KG1 (cell line): ENCODE measurements around the gene DNAH6.
"Not testable (repeated sequence)": the region's sequence is repeated elsewhere in the genome, so short reads cannot be mapped to it uniquely, and the experiment has no call there.

Experiments used
- DNase-seq: peaks from one replicate; lab custom pipeline; 2025; lab: John Stamatoyannopoulos, UW

DNAH6 gene, protein sequence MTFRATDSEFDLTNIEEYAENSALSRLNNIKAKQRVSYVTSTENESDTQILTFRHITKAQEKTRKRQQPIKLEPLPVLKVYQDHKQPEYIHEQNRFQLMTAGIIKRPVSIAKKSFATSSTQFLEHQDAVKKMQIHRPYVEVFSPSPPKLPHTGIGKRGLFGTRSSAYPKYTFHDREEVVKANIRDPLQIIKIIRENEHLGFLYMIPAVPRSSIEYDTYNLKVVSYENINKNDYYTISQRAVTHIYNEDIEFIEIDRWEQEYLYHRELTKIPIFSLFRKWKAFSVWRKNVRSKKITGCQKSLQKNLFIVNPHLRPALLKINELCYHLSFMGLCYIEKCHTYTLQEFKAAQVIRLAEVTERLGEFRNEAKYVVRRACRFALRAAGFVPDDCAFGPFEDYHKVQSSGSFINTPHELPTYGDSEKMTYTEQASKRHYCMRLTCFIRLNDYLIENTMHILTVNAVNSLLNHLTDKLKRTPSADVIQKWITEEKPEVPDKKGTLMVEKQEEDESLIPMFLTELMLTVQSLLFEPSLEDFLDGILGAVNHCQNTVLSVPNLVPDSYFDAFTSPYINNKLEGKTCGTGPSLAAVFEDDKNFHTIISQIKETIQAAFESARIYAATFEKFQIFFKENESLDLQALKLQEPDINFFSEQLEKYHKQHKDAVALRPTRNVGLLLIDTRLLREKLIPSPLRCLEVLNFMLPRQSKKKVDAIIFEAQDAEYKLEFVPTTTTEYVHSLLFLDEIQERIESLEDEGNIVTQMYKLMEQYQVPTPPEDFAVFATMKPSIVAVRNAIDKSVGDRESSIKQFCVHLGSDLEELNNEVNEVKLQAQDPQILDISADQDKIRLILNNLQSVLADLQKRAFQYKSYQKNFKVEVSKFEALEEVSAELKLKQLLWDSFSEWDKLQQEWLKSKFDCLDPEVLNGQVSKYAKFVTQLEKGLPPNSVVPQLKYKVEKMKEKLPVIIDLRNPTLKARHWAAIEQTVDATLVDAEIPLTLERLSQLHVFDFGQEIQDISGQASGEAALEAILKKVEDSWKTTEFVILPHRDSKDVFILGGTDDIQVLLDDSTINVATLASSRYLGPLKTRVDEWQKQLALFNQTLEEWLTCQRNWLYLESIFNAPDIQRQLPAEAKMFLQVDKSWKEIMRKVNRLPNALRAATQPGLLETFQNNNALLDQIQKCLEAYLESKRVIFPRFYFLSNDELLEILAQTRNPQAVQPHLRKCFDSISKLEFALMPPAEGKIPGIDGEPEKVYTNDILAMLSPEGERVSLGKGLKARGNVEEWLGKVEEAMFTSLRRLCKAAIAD (N-terminal part only)

DNA sequence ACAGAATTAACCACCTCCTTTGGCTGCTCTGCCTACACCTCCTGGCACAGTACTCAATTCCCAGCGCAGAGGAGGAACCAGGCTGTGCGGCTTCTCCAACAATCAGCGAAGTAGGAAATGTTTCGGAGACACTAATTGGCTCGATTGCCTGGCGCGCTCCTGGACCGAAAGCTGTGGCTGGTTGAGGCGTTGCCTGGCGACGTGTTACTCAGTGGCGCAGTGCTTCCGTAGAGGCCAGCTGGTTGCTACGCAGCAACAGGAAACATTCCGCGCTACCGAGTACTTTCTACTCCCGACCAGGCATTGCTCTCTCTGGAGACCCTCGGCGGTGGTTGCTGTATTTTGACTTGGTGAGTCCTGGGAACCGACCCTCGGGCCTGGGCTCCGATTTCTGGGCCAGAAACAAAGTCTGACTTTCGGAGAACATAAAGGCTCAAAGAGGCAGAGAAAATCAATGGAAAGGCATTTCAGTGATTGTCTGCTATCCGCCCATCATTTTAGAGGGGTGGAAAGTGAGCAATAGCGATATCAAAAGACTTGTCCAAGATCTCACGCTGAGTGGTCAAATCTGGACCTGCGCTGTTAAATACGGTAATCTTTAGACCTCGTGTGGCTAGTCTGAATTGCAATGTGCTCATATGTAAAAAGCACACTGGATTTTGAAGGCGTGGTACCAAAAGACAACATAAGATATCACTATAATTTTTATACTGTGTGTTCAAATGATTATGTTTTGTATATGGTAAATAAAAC is at the start of gene DNAH6:
TSS of gene DNAH6 (plus strand) at position 265 of the 753 bp plus-strand sequence. CDS start 1,329 bp downstream, outside the sequence.
- peak; percentile 18 for DNase-seq

DNA sequence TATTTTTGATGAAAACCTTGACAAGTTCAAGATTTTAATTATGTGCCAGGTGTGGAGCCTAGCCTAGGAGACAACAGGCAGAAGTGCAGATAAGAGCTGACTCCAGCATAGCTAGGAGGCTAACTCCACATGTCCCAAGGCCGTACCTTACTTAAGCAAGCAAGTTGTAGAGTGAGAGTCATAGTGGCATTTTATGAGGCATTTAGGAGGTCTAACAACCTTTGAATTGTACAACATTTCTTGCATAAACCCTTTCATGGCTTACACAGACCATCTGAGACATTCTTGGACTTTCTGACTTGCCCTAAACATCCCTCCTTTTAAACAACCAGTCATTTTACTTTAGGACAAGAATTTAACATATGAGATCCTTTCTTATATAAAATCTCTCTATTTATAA is 48.9 kb upstream of the DNAH6 start:
- no peak for DNase-seq

DNA sequence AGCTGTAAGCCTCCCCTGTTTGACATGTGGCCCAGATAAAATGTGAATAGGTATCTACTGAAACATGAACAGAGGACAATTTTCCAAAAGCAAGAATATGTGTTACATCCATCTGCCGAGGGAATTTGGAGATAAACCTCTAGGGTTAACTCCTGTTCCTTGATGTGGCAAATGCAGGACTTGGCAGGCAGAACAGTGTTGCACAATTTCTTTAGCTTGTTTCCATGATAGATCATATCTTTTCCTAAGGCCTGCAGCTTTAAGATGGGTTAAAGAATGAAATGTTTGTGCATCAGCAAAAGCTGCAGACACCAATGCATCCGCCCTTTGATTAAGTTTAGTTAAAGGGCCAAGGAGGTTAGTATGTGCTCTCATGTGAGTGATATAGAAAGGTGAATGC is 43.9 kb upstream of the DNAH6 start:
- not testable (repeated sequence) for DNase-seq

DNA sequence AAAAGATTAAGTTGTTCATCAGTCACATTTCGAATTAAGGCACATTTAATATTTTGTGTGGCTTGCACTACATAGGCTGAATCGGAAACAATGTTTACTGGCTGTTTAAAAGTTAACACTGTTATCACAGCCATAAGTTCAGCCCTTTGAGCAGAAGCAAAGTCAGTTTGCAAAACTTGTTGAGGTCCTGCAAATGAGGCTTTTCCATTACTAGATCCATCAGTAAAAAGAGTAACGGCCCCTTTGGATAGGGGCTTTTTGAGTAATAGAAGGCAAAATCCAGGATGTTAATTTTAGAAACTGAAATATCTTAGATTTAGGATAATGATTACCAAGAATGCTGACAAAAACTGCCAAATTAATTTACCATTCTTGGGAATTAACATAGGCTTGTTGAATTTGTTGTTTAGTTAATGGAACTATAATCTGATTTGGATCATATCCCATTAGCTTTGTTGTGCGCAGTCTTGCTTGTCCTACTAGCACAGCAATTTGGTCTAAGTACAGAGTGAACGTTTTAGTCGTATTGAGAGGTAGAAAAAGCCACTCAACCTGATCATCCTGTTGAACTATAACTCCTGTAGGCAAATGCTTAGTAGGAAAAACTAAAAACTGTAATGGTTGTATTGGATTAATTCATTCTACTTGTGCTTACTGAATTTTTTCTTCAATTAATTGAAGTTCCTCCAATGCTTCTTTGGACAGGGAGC is 43.3 kb upstream of the DNAH6 start:
- DNase-seq = no peak

DNA sequence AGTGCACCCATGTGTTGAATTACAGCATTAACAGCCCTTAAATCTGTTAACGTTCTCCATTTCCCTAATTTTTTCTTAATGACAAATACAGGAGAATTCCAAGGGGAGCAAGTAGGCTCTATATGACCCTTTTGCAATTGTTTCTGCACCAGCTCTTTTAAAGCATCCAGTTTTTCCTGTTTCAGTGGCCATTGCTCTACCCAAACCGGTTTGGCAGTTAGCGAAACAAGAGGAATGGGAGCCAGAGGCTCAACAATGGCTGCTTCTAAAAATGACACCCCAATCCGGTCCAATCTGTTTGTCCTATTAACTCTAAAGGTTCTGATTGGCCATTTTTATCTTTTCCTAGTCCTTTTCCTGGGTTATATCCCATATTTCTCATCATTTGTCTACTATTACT is 42.1 kb upstream of the DNAH6 start:
- no peak for DNase-seq

DNA sequence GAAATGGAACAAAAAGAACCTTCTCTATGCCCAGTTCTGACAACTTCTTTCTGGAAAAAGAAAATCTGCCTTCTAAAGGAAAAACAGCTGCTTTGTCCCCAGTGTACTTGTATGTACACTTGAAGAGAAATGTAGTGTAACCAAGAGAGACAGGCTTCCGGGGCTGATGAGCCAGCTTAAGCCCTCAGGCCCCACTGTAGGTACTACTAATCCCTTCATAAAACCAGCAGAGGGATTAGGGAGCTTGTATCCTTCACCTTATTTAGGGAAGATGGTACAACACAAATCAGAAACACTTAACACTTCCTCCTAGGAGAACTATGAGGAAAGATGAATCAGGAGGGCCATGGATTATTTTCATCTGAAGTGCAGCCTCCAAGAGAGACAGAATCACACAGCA is 38.4 kb upstream of the DNAH6 start:
- no peak for DNase-seq

DNA sequence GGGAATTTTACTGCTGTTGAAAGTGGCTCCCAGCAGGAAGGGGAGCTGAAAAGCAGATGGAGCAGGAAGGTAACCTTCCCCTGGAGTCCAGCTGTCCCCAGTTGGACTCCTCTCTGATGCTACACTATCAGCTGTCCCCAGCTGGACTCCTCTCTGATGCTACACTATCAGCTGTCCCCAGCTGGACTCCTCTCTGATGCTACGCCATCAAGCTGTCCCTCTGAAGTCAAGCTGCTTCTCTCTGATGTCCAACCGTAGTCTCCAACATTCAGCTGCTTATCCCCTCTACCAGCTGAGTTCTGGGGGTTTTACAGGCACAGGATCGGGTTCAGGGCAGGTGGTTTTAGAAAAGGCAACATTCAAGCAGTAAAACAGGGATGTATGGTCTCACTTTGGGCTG is 37.4 kb upstream of the DNAH6 start:
- no peak for DNase-seq

DNA sequence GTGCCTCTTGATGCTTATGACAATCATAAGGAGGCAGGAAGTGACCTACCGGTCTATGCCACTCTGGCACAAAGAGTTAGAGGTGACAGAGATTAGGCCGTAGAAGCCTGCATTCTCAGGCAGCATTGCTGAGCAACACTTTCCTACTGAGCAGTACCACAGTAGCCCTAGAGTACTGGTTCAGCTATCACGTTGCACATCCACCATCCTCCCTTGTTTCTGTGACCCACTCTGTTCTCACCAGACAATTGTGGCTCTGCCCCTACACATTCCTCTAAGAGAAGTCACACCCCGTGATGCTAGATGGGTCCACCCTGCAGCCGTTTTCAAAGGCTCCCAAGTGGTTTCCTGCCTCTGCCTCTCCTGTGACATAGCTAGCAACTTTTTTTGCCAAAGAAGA is 34.6 kb upstream of the DNAH6 start:
- DNase-seq = no peak

DNA sequence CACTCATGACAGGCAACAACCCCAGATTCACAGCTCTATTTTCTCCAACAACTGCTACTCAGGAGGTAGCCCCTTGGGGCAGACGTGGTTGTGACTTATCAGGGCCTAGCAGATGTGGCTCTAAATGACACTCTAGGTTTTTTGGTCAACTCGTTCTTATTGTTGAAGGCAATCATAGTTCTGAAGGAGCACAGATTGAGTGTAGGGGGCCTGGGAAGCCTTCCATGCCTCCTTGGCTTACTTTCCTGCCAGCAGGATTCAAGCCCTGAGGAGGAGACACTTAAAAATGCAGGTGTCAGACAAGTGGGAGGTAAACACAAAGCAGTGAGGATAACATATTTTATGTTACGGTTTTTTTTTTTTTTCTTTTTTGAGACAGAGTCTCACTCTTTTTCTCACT is 33.7 kb upstream of the DNAH6 start:
- DNase-seq = no peak

DNA sequence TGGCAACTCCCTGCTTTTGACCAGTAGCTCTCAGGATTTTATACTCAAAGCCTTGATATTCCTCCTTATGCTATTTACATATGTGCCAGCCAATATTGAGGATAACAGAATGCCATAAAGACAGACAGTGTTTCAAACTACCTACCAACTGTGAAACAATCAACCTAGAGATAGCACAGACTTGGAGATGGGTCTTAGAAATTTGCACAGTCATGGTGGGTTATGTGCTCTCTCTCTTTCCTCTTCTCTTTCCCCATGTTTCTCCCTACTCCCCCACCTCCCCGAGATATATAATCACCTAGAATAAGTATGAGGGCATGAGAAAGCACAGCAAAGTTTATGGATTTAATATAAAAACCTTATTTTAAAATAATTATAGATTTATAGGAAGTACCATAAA is 33.0 kb upstream of the DNAH6 start:
- DNase-seq = no peak

DNA sequence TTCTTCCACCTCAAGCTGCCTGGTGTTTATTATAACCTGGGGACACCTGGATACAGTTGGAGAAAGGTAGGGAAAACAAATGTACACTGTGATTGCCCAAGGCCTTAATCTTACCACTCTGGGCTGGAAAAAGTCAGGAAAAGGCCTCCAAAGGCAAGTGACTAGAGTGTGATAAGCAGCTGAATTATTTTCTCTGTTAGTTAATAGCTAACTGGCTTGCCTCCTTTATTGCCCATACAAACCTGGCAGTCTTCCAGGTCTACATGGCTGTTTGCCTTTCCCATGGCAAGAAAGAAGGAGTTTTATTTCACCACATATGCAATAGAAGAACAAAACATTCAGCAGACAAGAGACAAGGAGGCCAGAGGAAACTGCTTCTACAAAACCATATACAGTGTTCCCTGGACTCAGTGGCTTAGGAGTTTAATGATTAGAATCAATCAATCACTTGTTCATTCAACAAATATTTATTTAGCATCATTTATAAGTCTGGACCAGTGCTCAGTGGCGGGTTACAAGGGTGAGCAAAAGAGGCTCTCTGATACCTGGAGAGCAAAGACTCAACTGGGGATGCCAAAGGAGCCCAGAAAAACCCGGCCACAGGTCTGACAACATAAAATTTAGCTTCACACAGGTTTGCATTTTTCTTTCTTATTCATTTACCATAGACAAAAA is 29.7 kb upstream of the DNAH6 start:
- DNase-seq = no peak

DNA sequence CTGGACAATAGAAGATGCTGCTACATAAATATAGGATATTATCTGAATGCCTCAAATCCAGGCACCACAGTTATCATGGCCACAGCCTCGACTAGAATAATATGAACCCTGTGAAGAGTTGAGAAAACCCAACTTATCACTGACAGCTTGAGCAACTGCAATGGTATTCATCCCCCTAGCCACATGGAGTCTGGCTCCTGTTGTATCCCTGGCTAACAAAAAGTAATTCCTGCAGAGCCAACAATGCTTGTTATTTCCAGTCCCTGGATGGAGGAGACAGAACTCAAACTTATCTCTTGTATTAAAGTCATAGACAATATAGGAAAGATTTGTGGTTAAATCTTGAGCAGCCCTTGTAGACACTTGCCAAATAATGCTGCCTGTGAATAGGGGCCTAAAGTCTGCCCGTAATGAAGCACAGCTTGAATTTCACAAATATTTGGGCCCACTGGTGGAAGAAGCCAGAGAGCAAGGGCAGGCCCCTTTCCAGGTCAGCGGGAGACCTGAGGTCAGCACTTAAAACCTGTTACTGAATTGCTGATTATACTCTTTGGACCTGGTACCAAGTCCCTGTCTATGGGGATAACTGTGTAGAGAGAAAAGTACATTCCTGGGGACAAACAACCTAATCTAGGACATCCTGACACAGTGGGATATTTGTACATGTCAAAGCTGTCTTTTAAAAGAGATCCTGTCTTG is 28.9 kb upstream of the DNAH6 start:
- DNase-seq = no peak

DNA sequence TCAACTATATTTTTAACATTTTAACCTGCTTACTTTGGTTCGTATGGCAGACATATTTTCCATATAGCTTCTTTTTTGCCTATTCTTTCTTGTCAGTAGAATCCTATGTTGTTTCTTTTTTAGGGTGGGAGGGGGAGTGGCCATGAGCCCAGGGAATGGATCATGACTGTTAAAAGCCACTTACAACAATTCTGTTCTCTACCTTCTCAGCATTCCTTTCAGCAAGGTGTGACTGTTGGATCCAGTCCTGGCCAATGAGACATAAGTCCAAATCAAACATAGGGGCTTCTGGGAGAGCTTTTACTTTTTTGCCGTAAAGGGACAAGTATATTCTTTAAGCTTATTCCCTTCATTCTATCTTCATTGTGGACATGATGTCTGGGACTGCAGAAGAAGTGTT is 25.0 kb upstream of the DNAH6 start:
- DNase-seq = no peak

DNA sequence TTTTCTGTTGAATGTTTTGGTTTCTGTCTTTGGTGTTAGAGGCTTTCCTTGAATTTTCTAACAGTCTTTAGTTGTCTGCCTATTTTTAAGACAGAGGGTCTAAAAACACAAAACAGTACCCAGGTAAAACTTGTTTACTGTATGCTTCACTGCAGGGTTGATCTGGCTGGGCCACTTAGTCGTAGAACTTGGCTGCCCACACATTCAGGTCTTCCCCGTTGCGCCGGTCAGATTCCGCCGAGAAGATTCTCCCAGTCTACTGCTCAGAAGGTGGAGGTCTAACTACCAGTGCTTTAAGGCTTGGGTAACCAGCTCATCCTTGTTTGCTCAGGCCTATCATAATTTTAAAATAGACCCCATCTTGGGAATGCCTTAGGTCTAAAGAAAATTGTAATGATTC is 24.6 kb upstream of the DNAH6 start:
- no peak for DNase-seq

DNA sequence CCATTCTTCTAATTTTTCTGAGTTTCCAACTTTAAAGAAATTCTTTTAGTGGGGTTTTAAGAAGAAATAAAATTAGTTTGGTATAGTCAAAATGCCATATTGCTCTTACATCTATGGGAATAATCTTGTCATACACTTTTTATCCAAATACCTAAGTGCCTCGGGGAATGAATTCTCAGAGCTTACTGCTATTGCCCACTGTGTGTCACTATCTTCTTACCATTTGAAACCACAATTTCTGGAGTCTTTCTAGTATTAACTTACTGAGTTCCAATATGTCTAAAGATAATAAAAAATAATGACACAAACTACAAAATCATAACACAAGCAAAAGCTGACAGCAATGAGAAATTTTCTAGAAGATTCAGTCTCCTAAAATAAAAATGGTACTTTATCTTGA is 23.7 kb upstream of the DNAH6 start:
- no peak for DNase-seq

DNA sequence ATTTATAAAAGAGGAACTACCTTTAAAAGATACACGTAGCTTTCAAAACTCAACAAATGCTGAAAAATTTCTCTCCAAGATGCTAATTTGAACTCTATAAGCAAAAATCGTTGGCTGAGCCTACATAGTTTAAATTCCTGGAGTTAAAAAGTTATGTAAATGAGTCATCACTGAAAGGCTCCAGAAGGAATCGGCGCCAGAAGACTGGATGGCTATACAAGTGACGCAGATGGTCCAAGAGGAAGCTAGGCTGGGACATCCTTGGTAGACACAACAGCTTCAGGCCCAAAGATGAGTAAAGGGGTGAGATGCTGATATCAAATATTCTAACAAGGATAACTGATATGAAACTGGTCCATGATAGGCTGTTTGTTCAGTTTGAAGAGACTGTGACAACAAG is 22.8 kb upstream of the DNAH6 start:
- DNase-seq = no peak

DNA sequence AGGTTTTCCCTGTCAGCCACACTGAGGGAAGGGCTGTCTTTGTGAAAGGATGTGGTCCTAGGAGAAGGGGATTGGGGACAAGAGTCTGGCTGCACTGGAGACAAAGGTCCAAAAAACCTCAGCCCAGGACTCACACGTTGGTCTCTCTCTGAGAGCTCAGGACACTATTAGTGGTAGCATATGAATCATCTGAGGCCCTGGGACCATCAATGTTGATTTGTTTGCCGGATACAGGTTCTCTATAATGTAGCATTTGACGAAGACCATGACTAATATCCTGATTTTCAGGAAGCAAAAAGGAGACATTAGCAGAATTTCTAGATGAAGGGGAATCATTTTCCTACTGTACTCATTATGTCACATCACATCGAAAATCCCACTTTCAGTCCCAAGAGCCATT is 22.2 kb upstream of the DNAH6 start:
- DNase-seq = no peak

DNA sequence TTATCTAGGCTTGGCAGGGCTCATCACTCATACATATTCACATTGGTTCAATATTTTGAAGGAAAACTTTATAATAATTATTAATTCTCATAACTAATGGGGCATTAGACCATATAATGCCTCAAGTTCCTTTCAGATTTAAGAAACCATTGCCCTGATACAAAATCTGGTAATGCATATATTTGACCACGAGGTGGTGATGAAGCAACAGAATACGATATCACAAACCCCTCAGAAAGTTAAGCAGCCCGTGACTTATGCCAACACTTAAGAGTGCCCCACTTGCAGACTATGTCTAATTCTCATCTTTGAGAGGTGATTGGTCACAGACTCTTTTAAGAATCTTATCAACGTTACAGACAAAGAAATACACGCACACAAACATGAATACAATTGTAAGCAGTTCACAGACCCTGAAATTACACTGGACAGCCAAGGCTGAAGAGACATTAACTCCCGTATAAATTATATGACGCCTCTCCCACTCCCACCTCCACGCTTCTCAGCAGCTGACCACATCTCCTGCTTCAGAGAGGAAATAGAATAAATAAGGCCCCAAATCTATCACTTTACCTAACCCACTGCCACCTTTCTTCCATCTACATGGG is 20.7 kb upstream of the DNAH6 start:
- DNase-seq = peak; percentile 21

DNA sequence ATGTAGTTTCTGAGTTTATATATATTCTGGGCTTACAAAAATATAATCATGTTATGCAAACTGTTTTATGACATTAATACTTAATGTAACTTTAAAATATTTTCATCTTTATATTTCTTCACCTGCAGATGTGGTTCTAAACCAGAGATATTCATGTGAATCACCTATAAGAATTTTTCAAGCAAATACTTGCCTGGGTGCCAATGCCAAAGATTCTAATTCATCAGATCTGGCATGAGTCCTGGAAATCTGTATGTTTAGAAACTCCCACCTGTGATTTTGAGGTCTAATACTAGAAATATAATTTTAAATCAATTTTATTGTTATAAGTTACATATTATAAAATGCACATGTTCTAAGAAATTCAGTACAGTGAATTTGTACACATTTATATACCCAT is 19.9 kb upstream of the DNAH6 start:
- DNase-seq = no peak
